Measurements from ENCODE around the gene MEIOSIN.

- TF ChIP-seq, protein P1, sequence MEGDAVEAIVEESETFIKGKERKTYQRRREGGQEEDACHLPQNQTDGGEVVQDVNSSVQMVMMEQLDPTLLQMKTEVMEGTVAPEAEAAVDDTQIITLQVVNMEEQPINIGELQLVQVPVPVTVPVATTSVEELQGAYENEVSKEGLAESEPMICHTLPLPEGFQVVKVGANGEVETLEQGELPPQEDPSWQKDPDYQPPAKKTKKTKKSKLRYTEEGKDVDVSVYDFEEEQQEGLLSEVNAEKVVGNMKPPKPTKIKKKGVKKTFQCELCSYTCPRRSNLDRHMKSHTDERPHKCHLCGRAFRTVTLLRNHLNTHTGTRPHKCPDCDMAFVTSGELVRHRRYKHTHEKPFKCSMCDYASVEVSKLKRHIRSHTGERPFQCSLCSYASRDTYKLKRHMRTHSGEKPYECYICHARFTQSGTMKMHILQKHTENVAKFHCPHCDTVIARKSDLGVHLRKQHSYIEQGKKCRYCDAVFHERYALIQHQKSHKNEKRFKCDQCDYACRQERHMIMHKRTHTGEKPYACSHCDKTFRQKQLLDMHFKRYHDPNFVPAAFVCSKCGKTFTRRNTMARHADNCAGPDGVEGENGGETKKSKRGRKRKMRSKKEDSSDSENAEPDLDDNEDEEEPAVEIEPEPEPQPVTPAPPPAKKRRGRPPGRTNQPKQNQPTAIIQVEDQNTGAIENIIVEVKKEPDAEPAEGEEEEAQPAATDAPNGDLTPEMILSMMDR (conservative IDR thresholded peaks at IDR 0.05) = no peak
- no peak for TF ChIP-seq EZH2 (IDR thresholded peaks at IDR 0.05; ENCODE audit: low read depth)
Observed at GRCh38 chr19:45809643-45810159, 76.5 kb downstream of the MEIOSIN start.

Measured in PC-9 (cell line).